Measurements from ENCODE around the gene STX1A. TPM values are rescaled to one million over a fixed set of nuclear protein-coding genes. Genes with fewer than 3 reads are reported as not detected.

STX1A gene
- polyA plus RNA-seq, 2 of the 4 experiments (the other 2 are of a cell fraction) = 49.2 to 81.7 TPM

GRCh38 chr7:73669288-73669701, 50.2 kb downstream of the STX1A start:
- FAIRE-seq (no peak), DNase-seq (ENCODE audit: low read depth in 1 of 2, low spot score in 1 of 2) (peak in 1 of 2 experiments; percentile 36), ATAC-seq (peak in 1 of 2 experiments; percentile 35; a peak in 3 of 6 replicates)
- 88% methylated on average over 9 of the region's 19 CpGs for WGBS (ENCODE audit: missing lambda C conversion rate)
- POLR2A ChIA-PET = no interaction called here
- Histone ChIP-seq H3K4me3 (no peak overlapping the region; the same call in 2 of the 3 replicates), H3K9me3 (no peaks in the 10 kb centered on the region), H3K4me1 (peaks cover 18% of the 10 kb centered on the region; the same call in 2 of the 3 replicates), H3K27ac (no peak overlapping the region), H3K4me2 (peak overlapping the region; percentile 95)
- TF ChIP-seq FOXS1 (CRISPR knock-in tag; IDR thresholded peaks at IDR 0.05) = no peak
- CTCF ChIA-PET = interaction anchor here (0.6 to 9.1 kb wide), 13 partner anchors 8 to 743 kb away, joined by 3 to 86 read pairs (median 6); no protein-coding TSS in a partner anchor

- ATAC-seq = peak in 1 of 2 experiments; percentile 1; a peak in 1 of 6 replicates
- Histone ChIP-seq H3K4me1 (peaks cover 18% of the 10 kb centered on the region; the same call in 2 of the 3 replicates), H3K9me3 (no peaks in the 10 kb centered on the region), H3K4me2 (peak overlapping the region; percentile 95), H3K4me3 (peak overlapping the region; percentile 90), H3K27ac (peak overlapping the region; percentile 95; a peak in 5 of 6 replicates)
- TF ChIP-seq USF2 (IDR thresholded peaks at IDR 0.05) (no peak), MAFK (IDR thresholded peaks at IDR 0.05; ENCODE audit: partially characterized antibody) (no peak), ATOH8 (CRISPR knock-in tag; IDR thresholded peaks at IDR 0.05; ENCODE audit: low read depth) (no peak), ZC3H11A (IDR thresholded peaks at IDR 0.05) (no peak), HOXB5 (CRISPR knock-in tag; IDR thresholded peaks at IDR 0.05) (no peak), EHMT2 (IDR thresholded peaks at IDR 0.05; ENCODE audit: low read depth) (no peak), ZNF302 (CRISPR knock-in tag; IDR thresholded peaks at IDR 0.05) (no peak), NPAS2 (CRISPR knock-in tag; IDR thresholded peaks at IDR 0.05; ENCODE audit: borderline replicate concordance) (no peak), CBX8 (IDR thresholded peaks at IDR 0.05) (no peak), FOSL2 (IDR thresholded peaks at IDR 0.05) (no peak), FOSL2 (CRISPR knock-in tag; IDR thresholded peaks at IDR 0.05) (no peak), FOXS1 (CRISPR knock-in tag; IDR thresholded peaks at IDR 0.05) (no peak), PHF8 (IDR thresholded peaks at IDR 0.05; ENCODE audit: borderline replicate concordance, low read depth) (no peak), TP53 (CRISPR knock-in tag; IDR thresholded peaks at IDR 0.05) (no peak), NFE2L2 (conservative IDR thresholded peaks at IDR 0.05; ENCODE audit: low read length) (no peak), HOXA7 (CRISPR knock-in tag; IDR thresholded peaks at IDR 0.05) (no peak), CHD2 (IDR thresholded peaks at IDR 0.05; ENCODE audit: low read length, partially characterized antibody) (no peak)
- CTCF ChIA-PET = interaction anchor here (1.0 to 9.1 kb wide), 19 partner anchors 8 to 131 kb away, joined by 3 to 86 read pairs (median 5); partner anchors contain the start of gene MLXIPL
- no peak for DNase-seq (ENCODE audit: low read depth in 1 of 2, low spot score in 1 of 2)
- POLR2A ChIA-PET = no interaction called here
- no peak for FAIRE-seq
- WGBS (ENCODE audit: missing lambda C conversion rate) = 34% methylated on average over 5 of the region's 5 CpGs
Measured at GRCh38 chr7:73668886-73669230, 50.6 kb downstream of the STX1A start.

- peak; percentile 31 to 32; a peak in 5 of 6 replicates for ATAC-seq
- Histone ChIP-seq H3K4me3 (peak overlapping the region; percentile 90), H3K4me1 (peaks cover 18% of the 10 kb centered on the region; the same call in 2 of the 3 replicates), H3K27ac (peak overlapping the region; percentile 95), H3K9me3 (peaks cover 1% of the 10 kb centered on the region; the same call in 1 of the 3 replicates), H3K4me2 (peak overlapping the region; percentile 95)
- 6% methylated on average over 9 of the region's 52 CpGs for WGBS (ENCODE audit: missing lambda C conversion rate)
- POLR2A ChIA-PET = interaction anchor here (1.0 kb wide), 1 partner anchor 56 kb away, joined by 5 read pairs; no protein-coding TSS in a partner anchor
- DNase-seq (ENCODE audit: low read depth in 1 of 2, low spot score in 1 of 2) = peak; percentile 44 to 45
- TF ChIP-seq HOXB5 (CRISPR knock-in tag; IDR thresholded peaks at IDR 0.05) = no peak
- TF ChIP-seq TFCP2L1 (CRISPR knock-in tag; IDR thresholded peaks at IDR 0.05) = no peak
- TF ChIP-seq POLR2A (IDR thresholded peaks at IDR 0.05; ENCODE audit: low read length) = no peak
- no peak for TF ChIP-seq NFE2L2 (conservative IDR thresholded peaks at IDR 0.05; ENCODE audit: low read length)
- TF ChIP-seq SREBF2 (IDR thresholded peaks at IDR 0.05) = no peak
- no peak for TF ChIP-seq EHMT2 (IDR thresholded peaks at IDR 0.05; ENCODE audit: low read depth)
- TF ChIP-seq USF2 (IDR thresholded peaks at IDR 0.05) = no peak
- no peak for TF ChIP-seq PHF8 (IDR thresholded peaks at IDR 0.05; ENCODE audit: borderline replicate concordance, low read depth)
- TF ChIP-seq HEYL (CRISPR knock-in tag; IDR thresholded peaks at IDR 0.05) = no peak
- TF ChIP-seq NPAS2 (CRISPR knock-in tag; IDR thresholded peaks at IDR 0.05; ENCODE audit: borderline replicate concordance) = no peak
- no peak for TF ChIP-seq HMGXB4 (CRISPR knock-in tag; IDR thresholded peaks at IDR 0.05; ENCODE audit: borderline replicate concordance)
- TF ChIP-seq HOXB13 (CRISPR knock-in tag; IDR thresholded peaks at IDR 0.05; ENCODE audit: low read depth) = no peak
- TF ChIP-seq ELK1 (IDR thresholded peaks at IDR 0.05; ENCODE audit: low read depth, low read length) = no peak
- TF ChIP-seq ZSCAN20 (CRISPR knock-in tag; IDR thresholded peaks at IDR 0.05) = no peak
- TF ChIP-seq KDM5A (IDR thresholded peaks at IDR 0.05) = no peak
- no peak for FAIRE-seq
- CTCF ChIA-PET = interaction anchor here (0.7 to 9.1 kb wide), 41 partner anchors 8 to 130 kb away, joined by 3 to 86 read pairs (median 5); partner anchors contain the start of gene MLXIPL
Measured at GRCh38 chr7:73668103-73668885, 51.2 kb downstream of the STX1A start.

Measured in A549 (cell line).